GM21576 (cell line): Measurements from ENCODE around the gene RNF38.
"Not testable (repeated sequence)": the region's sequence is repeated elsewhere in the genome, so short reads cannot be mapped to it uniquely, and the experiment has no call there.

Source experiments
- ATAC-seq: cut with Tn5 transposase; IDR thresholded peaks from one replicate; pipeline ENCODE4 v1.9.1; 2021; ENCODE audit warnings: mild to moderate bottlenecking, moderate library complexity; ENCODE audit not compliant: unreplicated experiment

The RNF38 gene

GRCh38 chr9:36297798-36298197 is 102.3 kb downstream of the RNF38 start:
- ATAC-seq, result no peak

DNA sequence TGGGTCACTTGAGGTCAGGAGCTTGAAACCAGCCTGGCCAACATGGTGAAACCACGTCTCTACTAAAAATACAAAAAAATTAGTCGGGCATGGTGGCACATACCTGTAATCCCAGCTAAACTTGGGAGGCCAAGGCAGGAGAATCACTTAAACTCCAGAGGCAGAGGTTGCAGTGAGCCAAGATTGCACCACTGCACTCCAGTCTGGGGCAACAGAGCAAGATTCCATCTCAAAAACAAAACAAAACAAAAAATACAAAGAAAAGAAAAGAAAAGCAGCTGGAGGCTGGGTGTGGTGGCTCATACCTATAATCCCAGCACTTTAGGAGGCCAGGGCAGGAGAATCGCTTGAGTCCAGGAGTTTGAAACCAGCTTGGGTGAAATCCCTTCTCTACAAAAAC is 105.1 kb downstream of the RNF38 start:
- not testable (repeated sequence) for ATAC-seq

- no peak for ATAC-seq
Observed at GRCh38 chr9:36293918-36294317, 106.2 kb downstream of the RNF38 start.

GRCh38 chr9:36293171-36293570 is 106.9 kb downstream of the RNF38 start:
- ATAC-seq, result no peak

- ATAC-seq, result no peak
Observed at GRCh38 chr9:36292641-36293040, 107.4 kb downstream of the RNF38 start.

DNA sequence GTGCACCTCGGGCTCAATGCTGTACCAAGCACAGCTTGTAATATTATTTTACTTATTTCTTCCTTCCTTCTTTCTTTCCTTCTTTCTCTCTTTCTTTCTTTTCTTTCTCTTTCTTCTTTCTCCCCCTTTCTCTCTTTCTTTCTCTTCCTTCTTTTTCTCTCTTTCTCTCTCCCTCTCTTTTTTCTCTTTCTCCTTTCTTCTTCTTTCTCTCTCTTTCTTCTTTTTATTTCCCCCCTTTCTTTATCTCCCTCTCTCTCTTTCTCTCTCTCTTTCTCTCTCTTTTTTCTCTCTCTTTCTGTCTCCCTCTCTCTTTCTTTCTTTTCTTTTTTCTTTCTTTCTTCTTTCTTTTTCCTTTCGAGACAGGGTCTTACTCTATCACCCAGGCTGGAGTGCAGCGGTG is 109.1 kb downstream of the RNF38 start:
- ATAC-seq, result no peak

- ATAC-seq, result no peak
Observed at GRCh38 chr9:36289836-36290435, 110.1 kb downstream of the RNF38 start.

DNA sequence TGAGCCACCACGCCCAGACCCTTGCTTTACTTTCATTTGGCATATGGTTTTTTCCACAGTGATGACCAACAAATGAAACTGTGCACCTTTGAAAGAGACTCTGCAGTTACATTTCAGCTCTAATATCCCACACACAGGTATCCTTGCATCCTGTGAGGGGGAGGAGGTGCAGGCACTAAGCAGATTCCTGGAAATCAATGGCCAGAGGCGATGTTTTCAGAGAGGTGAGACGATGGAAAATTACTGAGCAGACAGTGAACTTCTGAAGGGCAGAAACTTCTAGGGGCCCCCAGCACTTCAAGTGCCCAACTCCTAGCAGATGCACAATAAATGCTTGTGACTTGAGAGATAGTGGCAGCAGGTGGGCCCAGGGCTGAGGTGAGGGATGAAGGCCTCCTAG is 112.0 kb downstream of the RNF38 start:
- no peak for ATAC-seq
